SK-N-SH (cell line): ENCODE measurements around the gene PPM1E.

Source experiments
- CTCF ChIP-seq: fragments of 200-600 bp; sonication (generic); IDR thresholded peaks from 2 replicates; pipeline ENCODE4 v1.6.1; 2017; ENCODE audit warnings: antibody characterized with exemption, mild to moderate bottlenecking, moderate library complexity
- EP300 ChIP-seq, 2 experiments: IDR thresholded peaks; 2 replicates each; pipeline versions ENCODE4 v1.4.0 to v1.6.1; 2012; ENCODE audit warnings: borderline replicate concordance in 1 of 2, low read depth in 1 of 2, low read length in 1 of 2
- JUND ChIP-seq: IDR thresholded peaks from 2 replicates; pipeline ENCODE4 v1.4.0; 2012
- MEF2A ChIP-seq: IDR thresholded peaks from 2 replicates; pipeline ENCODE4 v1.4.0; 2012; ENCODE audit warnings: low read depth, borderline replicate concordance
- MXI1 ChIP-seq: IDR thresholded peaks from 2 replicates; pipeline ENCODE4 v1.6.1; 2012; ENCODE audit warnings: mild to moderate bottlenecking, low read depth, low read length, improper control_type of control experiment
- RAD21 ChIP-seq: IDR thresholded peaks from 2 replicates; pipeline ENCODE4 v1.6.1; 2012; ENCODE audit warnings: mild to moderate bottlenecking, low read length
- REST ChIP-seq: IDR thresholded peaks from 2 replicates; pipeline ENCODE4 v1.6.1; 2012; ENCODE audit warnings: mild to moderate bottlenecking, low read depth, low read length, moderate library complexity
- SIN3A ChIP-seq: IDR thresholded peaks from 2 replicates; pipeline ENCODE4 v1.6.1; 2012; ENCODE audit warnings: low read depth, mild to moderate bottlenecking, low read length, moderate library complexity, borderline replicate concordance

GRCh38 chr17:58809564-58809936, 53.9 kb downstream of the PPM1E start:
- TF ChIP-seq CTCF (no peak), REST (no peak), SIN3A (no peak), MXI1 (no peak), EP300 (IDR thresholded peaks at IDR 0.05; ENCODE audit: borderline replicate concordance in 1 of 2, low read depth in 1 of 2, low read length in 1 of 2) (no peak), RAD21 (no peak), JUND (no peak), MEF2A (no peak)
